Heart left ventricle (tissue), 13 donors: ENCODE results near the gene PARD3.

Source experiments
- POLR2A ChIP-seq, 2 donors: fragments of 450-650 bp; IDR thresholded peaks; one replicate each; pipeline ENCODE4 v1.6.1; 2017; ENCODE audit warnings: antibody characterized with exemption in 2 of 2, mild to moderate bottlenecking in 2 of 2, moderate library complexity in 2 of 2
- TF ChIP-seq, protein P1 (sequence below), 12 donors: fragments of 200-600 bp; sonication (generic) in 4 of 12; IDR thresholded peaks; one replicate each; pipeline versions ENCODE4 v1.5.0 to v1.8.0; 2018 to 2022; ENCODE audit warnings: antibody characterized with exemption in 12 of 12, mild to moderate bottlenecking in 5 of 12
- donor health status: ischemic (EF 13 %, LVEDD 7.1; RV severe dilation, severe dysfunction).
- donor health status: DM: no; HTN: yes; CAD: no.
- donor health status: DM: no; HTN: no; CAD: no.
- donor health status: ischemic (EF 25% LVEDD 6.9; RV normal size, moderate dysfunction).
- donor health status: ischemic (EF 25% LVEDD 5.7; RV mildly dilated, moderate dysfunction).
- donor health status: ischemic (EF 35%, LVEDD 5.7; RV mildly dilated, moderate dysfunction).
- donor health status: nonischemic (EF 11% LVEDD 7.7; RV severe dilation, severe dysfunction).
- donor health status: DM: yes; HTN: yes; CAD: no.
- donor health status: PGD.
- donor health status: ischemic (EF 29% LVEDD 5.4; RV normal size, mild dysfunction).
- donor health status: nonischemic (EF 23%, LVEDD 6.1; RV moderate dilation, normal function).

DNA sequence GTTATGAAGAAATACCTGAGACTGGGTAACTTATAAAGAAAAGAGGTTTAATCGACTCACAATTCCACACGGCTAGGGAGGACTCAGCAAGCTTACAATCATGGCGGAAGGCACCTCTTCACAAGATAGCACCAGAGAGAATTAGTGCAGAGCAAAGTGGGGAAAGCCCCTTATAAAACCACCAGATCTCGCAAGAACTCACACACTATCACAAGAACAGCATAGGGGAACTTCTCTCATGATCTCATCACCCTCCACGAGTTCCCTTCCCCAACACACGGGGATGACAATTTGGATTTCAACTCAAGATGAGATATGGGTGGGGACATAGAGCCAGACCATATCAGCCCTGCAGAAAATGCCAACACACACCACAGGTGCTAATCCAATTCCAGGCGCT lies 218.7 kb downstream of the PARD3 start:
- TF ChIP-seq, protein P1, sequence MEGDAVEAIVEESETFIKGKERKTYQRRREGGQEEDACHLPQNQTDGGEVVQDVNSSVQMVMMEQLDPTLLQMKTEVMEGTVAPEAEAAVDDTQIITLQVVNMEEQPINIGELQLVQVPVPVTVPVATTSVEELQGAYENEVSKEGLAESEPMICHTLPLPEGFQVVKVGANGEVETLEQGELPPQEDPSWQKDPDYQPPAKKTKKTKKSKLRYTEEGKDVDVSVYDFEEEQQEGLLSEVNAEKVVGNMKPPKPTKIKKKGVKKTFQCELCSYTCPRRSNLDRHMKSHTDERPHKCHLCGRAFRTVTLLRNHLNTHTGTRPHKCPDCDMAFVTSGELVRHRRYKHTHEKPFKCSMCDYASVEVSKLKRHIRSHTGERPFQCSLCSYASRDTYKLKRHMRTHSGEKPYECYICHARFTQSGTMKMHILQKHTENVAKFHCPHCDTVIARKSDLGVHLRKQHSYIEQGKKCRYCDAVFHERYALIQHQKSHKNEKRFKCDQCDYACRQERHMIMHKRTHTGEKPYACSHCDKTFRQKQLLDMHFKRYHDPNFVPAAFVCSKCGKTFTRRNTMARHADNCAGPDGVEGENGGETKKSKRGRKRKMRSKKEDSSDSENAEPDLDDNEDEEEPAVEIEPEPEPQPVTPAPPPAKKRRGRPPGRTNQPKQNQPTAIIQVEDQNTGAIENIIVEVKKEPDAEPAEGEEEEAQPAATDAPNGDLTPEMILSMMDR (IDR thresholded peaks at IDR 0.05) = no peak
- no peak for TF ChIP-seq POLR2A (IDR thresholded peaks at IDR 0.05)
